ENCODE results near the gene CCNQ. TPM values are rescaled to one million over a fixed set of nuclear protein-coding genes. Genes with fewer than 3 reads are reported as not detected.

CCNQ gene
- total RNA-seq, 1 donor = 29.3 TPM

DNA sequence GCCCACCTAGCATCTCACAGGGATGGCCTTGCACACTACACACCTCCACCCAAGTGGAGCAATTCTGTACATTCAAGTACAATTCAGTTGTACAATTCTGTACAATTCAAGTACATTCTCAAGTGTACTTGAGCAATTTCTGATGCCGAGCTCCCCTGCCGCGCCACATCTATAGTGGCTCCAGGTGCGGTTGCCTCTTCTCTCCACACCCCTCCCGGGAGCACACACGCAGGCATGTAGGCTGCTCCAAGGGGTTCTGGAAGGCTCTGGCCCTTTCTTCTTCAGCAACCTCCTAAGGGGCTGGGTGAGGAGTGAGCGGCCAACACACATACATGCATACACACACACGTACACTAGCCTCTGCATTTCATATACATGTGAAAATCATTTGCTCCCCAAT lies 29.2 kb upstream of the CCNQ start:
- Histone ChIP-seq H4K20me1 (ENCODE audit: insufficient read depth, low read length) (no peaks in the 10 kb centered on the region), H3K27me3 (ENCODE audit: insufficient read depth, low read length) (peaks cover 3% of the 10 kb centered on the region), H2AFZ (ENCODE audit: low read length) (no peak overlapping the region), H3K9me3 (ENCODE audit: low read depth, low read length) (peaks cover 7% of the 10 kb centered on the region), H3K36me3 (ENCODE audit: insufficient read depth, low read length) (no peaks in the 10 kb centered on the region), H3K27ac (ENCODE audit: low read depth, low read length) (no peak overlapping the region), H3K79me2 (ENCODE audit: insufficient read depth, low read length) (no peaks in the 10 kb centered on the region), H3K4me2 (ENCODE audit: insufficient read depth, low read length) (no peak overlapping the region), H3K4me1 (ENCODE audit: insufficient read depth, low read length) (no peaks in the 10 kb centered on the region), H3K4me3 (ENCODE audit: insufficient read depth, low read length) (no peak overlapping the region)
- TF ChIP-seq, protein P1, sequence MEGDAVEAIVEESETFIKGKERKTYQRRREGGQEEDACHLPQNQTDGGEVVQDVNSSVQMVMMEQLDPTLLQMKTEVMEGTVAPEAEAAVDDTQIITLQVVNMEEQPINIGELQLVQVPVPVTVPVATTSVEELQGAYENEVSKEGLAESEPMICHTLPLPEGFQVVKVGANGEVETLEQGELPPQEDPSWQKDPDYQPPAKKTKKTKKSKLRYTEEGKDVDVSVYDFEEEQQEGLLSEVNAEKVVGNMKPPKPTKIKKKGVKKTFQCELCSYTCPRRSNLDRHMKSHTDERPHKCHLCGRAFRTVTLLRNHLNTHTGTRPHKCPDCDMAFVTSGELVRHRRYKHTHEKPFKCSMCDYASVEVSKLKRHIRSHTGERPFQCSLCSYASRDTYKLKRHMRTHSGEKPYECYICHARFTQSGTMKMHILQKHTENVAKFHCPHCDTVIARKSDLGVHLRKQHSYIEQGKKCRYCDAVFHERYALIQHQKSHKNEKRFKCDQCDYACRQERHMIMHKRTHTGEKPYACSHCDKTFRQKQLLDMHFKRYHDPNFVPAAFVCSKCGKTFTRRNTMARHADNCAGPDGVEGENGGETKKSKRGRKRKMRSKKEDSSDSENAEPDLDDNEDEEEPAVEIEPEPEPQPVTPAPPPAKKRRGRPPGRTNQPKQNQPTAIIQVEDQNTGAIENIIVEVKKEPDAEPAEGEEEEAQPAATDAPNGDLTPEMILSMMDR (IDR thresholded peaks at IDR 0.05; ENCODE audit: extremely low read depth, low read depth, low read length) = no peak
- DNase-seq (ENCODE audit: insufficient read length, low spot score, missing footprints) = peak; percentile 66

DNA sequence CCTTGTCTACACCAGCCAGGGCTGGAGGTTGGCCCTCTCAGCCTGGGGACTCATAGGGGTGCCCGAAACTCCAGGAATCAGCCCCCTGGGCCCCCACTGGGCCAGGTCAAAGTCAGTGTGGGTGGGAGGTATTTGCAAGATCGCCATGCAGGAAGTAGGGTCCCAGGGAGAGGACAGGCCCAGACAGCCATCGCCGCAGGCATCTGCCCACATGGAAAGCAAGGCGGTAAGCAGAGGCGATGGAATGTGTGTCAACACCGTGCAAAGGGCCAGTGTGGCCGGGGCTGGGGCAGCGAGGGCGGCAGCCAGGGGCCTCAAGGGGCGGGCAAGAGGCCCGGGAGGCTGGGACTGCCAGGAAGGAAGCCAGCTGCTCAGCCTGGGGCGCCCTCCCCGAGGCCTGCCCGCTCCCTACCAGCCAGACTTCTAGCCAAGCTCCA lies 28.8 kb upstream of the CCNQ start:
- Histone ChIP-seq H3K36me3 (ENCODE audit: insufficient read depth, low read length) (no peaks in the 10 kb centered on the region), H3K79me2 (ENCODE audit: insufficient read depth, low read length) (no peaks in the 10 kb centered on the region), H3K4me1 (ENCODE audit: insufficient read depth, low read length) (no peaks in the 10 kb centered on the region), H3K4me2 (ENCODE audit: insufficient read depth, low read length) (no peak overlapping the region), H3K27me3 (ENCODE audit: insufficient read depth, low read length) (peaks cover 3% of the 10 kb centered on the region), H2AFZ (ENCODE audit: low read length) (no peak overlapping the region), H3K9me3 (ENCODE audit: low read depth, low read length) (peaks cover 7% of the 10 kb centered on the region), H3K27ac (ENCODE audit: low read depth, low read length) (no peak overlapping the region), H4K20me1 (ENCODE audit: insufficient read depth, low read length) (no peaks in the 10 kb centered on the region), H3K4me3 (ENCODE audit: insufficient read depth, low read length) (no peak overlapping the region)
- peak; percentile 80 for DNase-seq (ENCODE audit: insufficient read length, low spot score, missing footprints)
- TF ChIP-seq, protein P1 (IDR thresholded peaks at IDR 0.05; ENCODE audit: extremely low read depth, low read depth, low read length) = no peak

DNA sequence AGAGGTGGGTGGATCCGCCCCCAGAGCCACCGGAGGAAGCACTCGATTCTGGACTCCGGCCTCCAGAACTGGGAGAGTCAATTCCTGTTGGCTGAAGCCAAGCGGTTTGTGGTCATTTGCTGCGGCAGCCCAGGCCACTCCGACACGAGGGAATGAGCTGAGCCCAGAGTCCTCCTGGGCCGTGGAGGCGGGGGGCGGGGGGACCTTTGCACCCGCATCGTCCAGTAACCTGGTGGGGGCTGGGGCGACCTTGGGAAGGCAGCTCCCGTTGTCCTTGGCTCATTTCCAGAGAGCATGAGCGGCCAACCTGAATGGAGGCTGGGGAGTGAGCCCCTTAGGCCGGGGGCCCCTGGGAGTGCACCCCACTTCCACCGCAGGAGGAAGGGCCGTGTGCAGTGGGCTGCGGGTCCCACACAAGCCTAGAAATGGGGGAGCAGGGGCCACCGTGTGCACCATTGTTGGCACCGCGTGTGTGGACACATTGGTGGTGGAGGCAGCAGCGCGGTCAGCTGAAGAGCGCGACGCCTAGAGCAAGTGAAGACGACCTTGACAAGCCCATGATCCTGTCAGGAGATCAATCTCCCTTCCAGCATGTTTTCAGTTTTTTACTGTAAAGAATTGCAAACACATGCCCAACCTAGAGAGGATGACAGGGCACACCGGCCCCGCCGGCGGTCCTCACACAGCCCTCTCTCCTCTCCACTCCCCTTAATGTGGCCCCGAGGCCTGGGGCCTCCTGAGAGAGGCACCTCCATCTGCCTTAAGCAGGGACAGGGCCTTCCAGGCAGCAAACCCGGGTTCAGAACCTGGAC lies 28.1 kb upstream of the CCNQ start:
- no peak overlapping the region for H3K27ac ChIP-seq (ENCODE audit: low read depth, low read length)
- H3K4me3 ChIP-seq (ENCODE audit: insufficient read depth, low read length) = no peak overlapping the region
- H2AFZ ChIP-seq (ENCODE audit: low read length) = no peak overlapping the region
- peaks cover 3% of the 10 kb centered on the region for H3K27me3 ChIP-seq (ENCODE audit: insufficient read depth, low read length)
- peaks cover 7% of the 10 kb centered on the region for H3K9me3 ChIP-seq (ENCODE audit: low read depth, low read length)
- no peak for DNase-seq (ENCODE audit: insufficient read length, low spot score, missing footprints)
- H3K36me3 ChIP-seq (ENCODE audit: insufficient read depth, low read length) = no peaks in the 10 kb centered on the region
- H3K4me2 ChIP-seq (ENCODE audit: insufficient read depth, low read length) = no peak overlapping the region
- H3K79me2 ChIP-seq (ENCODE audit: insufficient read depth, low read length) = no peaks in the 10 kb centered on the region
- no peaks in the 10 kb centered on the region for H3K4me1 ChIP-seq (ENCODE audit: insufficient read depth, low read length)
- no peaks in the 10 kb centered on the region for H4K20me1 ChIP-seq (ENCODE audit: insufficient read depth, low read length)
- TF ChIP-seq, protein P1 (IDR thresholded peaks at IDR 0.05; ENCODE audit: extremely low read depth, low read depth, low read length) = no peak

DNA sequence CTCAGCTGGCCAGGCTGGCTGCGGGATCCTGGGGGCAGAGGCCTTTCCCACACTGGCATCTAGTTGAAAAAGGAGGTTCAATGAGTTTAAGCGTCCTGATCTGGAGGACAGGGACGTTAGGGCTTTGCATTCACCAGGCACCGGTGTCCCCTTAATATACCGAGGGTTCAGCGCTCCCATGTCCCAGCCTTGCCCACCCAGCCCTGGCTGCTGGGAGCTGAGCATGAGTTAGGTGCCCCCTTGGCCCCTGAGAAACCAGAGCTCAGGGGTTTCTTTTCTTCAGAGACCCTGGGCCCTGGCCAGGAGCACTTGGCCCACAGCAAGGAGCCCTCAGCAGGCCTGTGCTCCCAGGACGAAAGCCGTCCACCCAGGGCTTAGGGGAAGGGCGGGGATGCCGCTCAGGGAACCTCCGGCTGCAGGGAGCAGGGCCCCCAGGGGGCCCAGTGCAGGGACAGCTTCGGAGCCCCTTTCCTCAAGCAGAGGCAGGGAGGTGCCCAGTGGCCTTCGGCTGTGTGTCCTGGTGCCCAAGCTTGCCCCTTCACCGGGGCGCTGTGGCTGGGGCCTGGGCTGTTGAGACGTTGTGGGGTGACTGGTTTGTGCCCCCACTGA lies 27.2 kb upstream of the CCNQ start:
- Histone ChIP-seq H3K4me3 (ENCODE audit: insufficient read depth, low read length) (no peak overlapping the region), H3K9me3 (ENCODE audit: low read depth, low read length) (peaks cover 2% of the 10 kb centered on the region), H2AFZ (ENCODE audit: low read length) (no peak overlapping the region), H3K27me3 (ENCODE audit: insufficient read depth, low read length) (peaks cover 3% of the 10 kb centered on the region), H3K4me2 (ENCODE audit: insufficient read depth, low read length) (no peak overlapping the region), H4K20me1 (ENCODE audit: insufficient read depth, low read length) (no peaks in the 10 kb centered on the region), H3K4me1 (ENCODE audit: insufficient read depth, low read length) (no peaks in the 10 kb centered on the region), H3K79me2 (ENCODE audit: insufficient read depth, low read length) (no peaks in the 10 kb centered on the region), H3K36me3 (ENCODE audit: insufficient read depth, low read length) (no peaks in the 10 kb centered on the region), H3K27ac (ENCODE audit: low read depth, low read length) (no peak overlapping the region)
- DNase-seq (ENCODE audit: insufficient read length, low spot score, missing footprints) = peak; percentile 60
- TF ChIP-seq, protein P1 (IDR thresholded peaks at IDR 0.05; ENCODE audit: extremely low read depth, low read depth, low read length) = no peak
